ENCODE results near the gene PROSER2.

Gene PROSER2

GRCh38 chr10:11869743-11870460, 46.7 kb downstream of the PROSER2 start:
- no peak for DNase-seq

- DNase-seq: no peak
These were observed 47.3 kb downstream of the PROSER2 start for GRCh38 chr10:11870461-11870780.

GRCh38 chr10:11870900-11871400, 47.8 kb downstream of the PROSER2 start:
- no peak for DNase-seq

DNA sequence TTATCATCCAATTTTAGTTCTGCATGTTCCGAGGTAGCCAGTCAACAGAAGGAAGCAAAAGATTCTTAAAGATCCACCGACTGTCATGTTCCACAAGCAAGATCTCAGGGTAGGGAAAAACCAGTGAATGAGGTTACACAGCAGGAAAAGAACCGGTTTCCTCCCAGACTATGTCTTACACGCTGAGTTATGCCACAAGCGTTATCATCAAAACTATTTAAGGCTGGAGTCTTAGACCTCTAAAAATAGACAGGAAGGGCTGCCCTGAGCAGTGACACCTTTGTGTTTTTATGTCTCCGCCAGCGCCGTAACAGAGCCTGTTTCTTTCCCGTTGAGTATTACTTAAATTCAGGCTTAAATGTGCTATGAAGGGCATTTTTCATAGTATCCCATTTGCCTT, 48.3 kb downstream of the PROSER2 start:
- DNase-seq: no peak

GRCh38 chr10:11874568-11875493, 51.7 kb downstream of the PROSER2 start:
- peak; percentile 53 for DNase-seq

- no peak for DNase-seq
These were observed 52.5 kb downstream of the PROSER2 start for GRCh38 chr10:11875494-11876281.

DNA sequence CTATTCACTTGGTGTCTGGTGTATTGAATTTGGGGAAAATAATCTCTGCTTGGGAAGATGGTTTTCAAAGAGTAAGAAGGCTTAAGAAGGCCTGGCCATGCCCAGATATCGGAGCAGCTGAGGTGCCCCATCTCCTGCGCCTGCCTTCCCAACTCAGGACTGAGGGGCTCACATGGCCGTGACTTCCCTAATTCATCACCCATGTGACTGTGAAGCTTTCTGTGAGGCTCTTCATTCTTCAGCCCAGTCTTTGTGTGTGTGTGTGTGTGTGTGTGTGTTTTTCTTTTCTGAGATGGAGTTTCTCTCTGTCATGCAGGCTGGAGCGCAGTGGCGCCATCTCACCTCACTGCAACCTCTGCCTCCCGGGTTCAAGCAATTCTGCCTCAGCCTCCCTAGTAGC, 53.2 kb downstream of the PROSER2 start:
- DNase-seq: no peak

GRCh38 chr10:11876805-11877590, 53.8 kb downstream of the PROSER2 start:
- DNase-seq: no peak

DNA sequence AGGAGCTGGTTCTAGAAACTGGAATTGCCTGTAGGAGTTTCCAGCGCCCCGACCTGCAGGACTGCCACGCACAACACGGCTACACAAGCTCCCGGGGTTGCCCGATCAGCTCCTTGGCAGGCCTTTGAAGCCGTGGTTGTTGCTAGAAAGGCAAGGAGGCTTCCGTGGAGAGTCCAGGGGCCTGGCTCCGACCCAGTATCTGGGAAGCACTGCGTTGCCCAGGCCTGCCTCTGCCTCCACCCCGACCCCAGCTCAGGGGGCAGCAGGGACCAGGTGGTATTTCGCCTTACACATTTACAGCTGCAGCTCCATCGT, 54.4 kb downstream of the PROSER2 start:
- no peak for DNase-seq

GRCh38 chr10:11878776-11879175, 55.6 kb downstream of the PROSER2 start:
- no peak for DNase-seq

DNA sequence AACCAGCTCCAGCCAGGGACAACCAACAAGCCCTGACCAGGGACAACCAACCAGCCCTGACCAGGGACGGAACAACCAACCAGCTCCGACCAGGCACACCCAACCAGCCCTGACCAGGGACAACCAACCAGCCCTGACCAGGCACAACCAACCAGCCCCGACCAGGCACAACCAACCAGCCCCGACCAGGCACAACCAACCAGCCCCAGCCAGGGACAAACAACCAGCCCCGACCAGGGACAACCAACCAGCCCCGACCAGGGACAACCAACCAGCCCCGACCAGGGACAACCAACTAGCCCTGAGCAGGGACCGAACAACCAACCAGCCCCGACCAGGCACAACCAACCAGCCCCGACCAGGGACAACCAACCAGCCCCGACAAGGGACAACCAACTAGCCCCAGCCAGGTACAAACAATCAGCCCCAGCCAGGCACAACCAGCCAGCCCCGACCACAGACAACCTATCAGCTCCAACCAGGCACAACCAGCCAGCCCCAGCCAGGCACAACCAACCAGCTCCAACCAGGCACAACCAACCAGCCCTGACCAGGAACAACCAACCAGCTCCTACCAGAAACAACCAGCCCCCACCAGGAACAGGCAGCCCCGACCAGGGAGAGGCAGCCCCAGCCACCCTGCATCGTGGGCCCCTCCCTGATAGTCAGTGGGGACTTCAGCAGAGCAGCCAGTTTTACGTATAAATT, 56.4 kb downstream of the PROSER2 start:
- DNase-seq: no peak

DNA sequence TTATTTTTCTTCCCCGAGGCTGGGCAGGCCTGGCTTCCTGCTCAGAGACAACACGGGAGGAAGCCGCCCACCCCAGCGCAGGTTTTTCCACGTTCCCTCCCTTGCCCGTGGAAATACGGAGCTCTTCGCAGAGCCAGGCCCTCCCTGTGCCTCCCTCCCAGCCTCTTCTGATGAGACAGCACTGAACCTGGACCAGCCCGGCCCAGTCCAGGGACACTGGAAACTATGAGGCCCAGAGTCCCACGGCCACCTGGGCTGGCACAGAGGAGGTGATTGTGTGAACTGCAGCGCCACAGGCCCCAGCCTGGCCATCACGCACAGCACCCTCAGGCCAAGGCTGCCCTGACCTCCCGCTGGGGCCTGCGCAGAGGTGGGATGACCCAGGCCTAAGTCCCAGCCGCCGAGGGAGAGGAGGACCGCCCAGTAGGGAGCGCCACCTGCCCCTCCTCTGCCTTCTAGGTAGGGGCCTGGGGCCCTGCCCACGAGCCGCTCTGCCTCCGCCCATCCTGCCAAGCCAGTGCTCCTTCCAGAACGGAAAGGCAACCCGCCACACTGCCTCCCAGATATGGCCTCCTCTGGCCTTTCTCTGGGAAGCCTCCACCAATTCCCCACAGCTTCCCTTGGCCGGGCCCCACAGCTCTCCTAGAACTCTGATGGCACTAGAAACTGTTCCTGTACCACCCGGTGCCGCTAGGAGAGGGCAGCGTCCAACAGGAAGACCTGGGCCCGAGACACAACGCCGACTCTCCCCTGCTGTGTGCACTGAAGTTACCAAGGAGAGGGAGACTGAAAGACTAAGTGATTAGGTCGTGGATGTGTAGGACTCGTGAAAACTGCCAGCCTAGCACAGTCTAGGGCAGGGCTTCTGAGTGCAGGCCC, 57.2 kb downstream of the PROSER2 start:
- DNase-seq: no peak

DNA sequence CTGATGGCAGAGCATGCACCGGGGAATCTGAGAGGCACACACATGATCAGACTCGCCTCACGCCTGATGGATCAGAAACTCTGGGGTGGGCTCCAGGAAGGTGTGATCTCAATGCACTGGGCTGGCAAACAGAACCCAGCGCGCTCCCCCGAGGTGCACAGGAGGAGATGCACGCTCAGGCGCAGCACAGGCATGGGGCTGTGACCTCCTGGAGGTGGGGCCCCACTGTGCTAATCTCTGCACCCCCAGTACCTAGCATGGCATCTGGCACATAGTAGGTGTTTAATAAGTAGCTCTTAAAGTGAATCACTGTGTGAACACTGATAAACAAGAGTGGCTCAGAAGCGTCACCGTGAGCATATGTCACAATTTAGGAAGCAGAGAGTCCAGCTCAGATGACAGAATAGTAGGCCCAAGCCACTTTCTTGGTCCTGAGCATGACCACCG, 57.9 kb downstream of the PROSER2 start:
- DNase-seq: no peak

GRCh38 chr10:11881477-11882417, 58.6 kb downstream of the PROSER2 start:
- DNase-seq: no peak

DNA sequence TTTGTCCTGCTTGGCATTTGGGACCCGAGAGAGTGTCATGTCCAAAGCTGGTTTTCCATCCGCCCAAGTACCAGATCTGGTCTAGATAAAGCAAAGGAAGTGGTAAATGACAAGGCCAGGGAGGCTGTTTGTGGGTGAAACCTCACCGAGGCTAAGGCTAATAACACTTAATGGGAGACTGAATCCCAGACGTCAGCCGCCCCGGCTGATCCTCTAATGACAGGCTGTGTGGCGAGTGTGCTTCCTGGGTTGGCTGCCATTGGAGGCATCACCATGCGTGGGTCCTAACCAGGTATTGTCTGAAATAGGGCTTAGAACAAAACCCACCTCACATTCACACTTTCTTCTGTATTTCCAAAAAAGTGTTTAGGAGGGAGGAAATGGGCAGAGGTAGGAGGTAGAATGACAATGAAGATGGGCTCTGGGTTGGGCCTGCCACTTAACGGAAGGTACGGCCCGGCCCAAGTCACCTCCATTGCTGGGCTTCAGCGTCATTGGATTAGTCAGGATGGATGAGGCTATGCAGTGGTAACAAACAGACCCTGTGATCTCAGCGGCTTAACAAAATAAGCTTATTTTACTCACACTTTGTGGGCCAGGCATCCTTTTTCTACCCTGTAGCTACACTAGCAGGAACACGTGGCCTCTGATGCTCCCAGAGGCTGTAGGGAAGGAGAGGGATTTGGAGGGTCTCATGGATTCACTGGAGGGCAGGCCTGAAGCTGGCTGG, 59.7 kb downstream of the PROSER2 start:
- no peak for DNase-seq

DNA sequence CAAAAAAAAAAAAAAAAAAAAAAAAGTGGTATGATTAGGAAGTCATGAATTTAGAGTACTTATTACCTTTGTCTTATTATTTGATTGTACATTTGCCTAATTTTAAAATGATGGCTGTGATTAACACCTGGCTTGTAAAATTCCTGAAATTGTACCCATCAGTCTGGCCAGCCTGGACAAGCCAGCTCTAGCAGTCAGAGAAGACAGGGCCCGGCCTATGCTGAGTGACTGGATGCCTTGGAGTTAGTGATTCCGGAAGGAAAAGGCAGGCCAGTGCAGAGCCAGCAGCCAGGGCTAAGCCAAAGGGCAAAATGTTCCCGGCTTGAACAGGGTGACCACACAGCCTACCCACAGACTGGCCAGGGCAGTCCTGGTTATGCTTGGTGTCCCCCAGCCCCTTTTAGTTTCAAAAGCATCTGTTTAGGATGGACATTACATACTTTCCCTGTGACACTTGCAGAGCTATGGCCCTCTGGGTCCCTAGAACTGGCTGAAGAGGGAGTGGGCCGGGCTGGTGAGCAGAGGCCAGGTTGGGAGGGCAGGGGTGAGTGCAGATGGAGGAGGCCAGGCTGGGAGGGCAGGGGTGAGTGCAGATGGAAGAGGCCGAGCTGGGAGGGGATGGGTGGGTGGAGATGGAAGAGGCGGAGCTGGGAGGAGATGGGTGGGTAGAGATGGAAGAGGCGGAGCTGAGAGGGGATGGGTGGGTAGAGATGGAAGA, 61.7 kb downstream of the PROSER2 start:
- no peak for DNase-seq

GRCh38 chr10:11885437-11886137, 62.4 kb downstream of the PROSER2 start:
- no peak for DNase-seq

GRCh38 chr10:11886138-11886474, 63.0 kb downstream of the PROSER2 start:
- DNase-seq: no peak

All from activated CD8-positive, alpha-beta memory T cell treated with anti-CD3 and anti-CD28 coated beads, Interleukin-2, amount 50 U/mL, for 4 hours (primary cell).